Neutrophil (primary cell): Measurements from ENCODE around the gene XPOT.

Source experiments
- H3K27ac ChIP-seq: fragments of 200-600 bp; sonication (generic); 2 replicates; pipeline ENCODE4 v1.5.1; 2016; ENCODE audit warnings: mild to moderate bottlenecking, moderate library complexity
- H3K27me3 ChIP-seq: fragments of 200-600 bp; sonication (generic); 2 replicates; pipeline ENCODE4 v1.6.0; 2016; ENCODE audit warnings: mild to moderate bottlenecking
- H3K36me3 ChIP-seq: fragments of 200-600 bp; sonication (generic); 2 replicates; pipeline ENCODE4 v1.5.1; 2017
- H3K4me1 ChIP-seq, 2 experiments: fragments of 200-600 bp in 1 of 2; sonication (generic) in 1 of 2; 1 replicate in 1 of 2; 2 replicates in 1 of 2; pipeline versions ENCODE4 v1.5.1 to v1.6.1; 2013 to 2016; ENCODE audit warnings: low read depth in 1 of 2, low read length in 1 of 2, mild to moderate bottlenecking in 1 of 2, moderate library complexity in 1 of 2; ENCODE audit not compliant: control insufficient read depth in 1 of 2, insufficient read depth in 1 of 2
- H3K4me3 ChIP-seq, 2 experiments: fragments of 200-600 bp in 1 of 2; sonication (generic) in 1 of 2; 1 replicate in 1 of 2; 2 replicates in 1 of 2; pipeline ENCODE4 v1.5.1; 2013 to 2016; ENCODE audit warnings: low read depth in 1 of 2, low read length in 1 of 2, mild to moderate bottlenecking in 1 of 2, moderate library complexity in 1 of 2
- H3K9me3 ChIP-seq: fragments of 200-600 bp; sonication (generic); 2 replicates; pipeline ENCODE4 v1.5.1; 2016
- CTCF ChIP-seq: fragments of 200-600 bp; sonication (generic); IDR thresholded peaks from 2 replicates; pipeline ENCODE4 v1.5.1; 2016; ENCODE audit warnings: antibody characterized with exemption

XPOT gene

GRCh38 chr12:64411427-64411826, 7.2 kb downstream of the XPOT start:
- Histone ChIP-seq H3K9me3 (no peaks in the 10 kb centered on the region), H3K4me1 (no peaks in the 10 kb centered on the region), H3K27me3 (no peaks in the 10 kb centered on the region), H3K36me3 (peaks cover 48% of the 10 kb centered on the region), H3K27ac (no peak overlapping the region), H3K4me3 (no peak overlapping the region)
- TF ChIP-seq CTCF = no peak

GRCh38 chr12:64412459-64412858, 8.3 kb downstream of the XPOT start:
- no peaks in the 10 kb centered on the region for H3K9me3 ChIP-seq
- H3K36me3 ChIP-seq = peaks cover 58% of the 10 kb centered on the region
- TF ChIP-seq CTCF = no peak
- no peak overlapping the region for H3K27ac ChIP-seq
- H3K4me1 ChIP-seq = no peaks in the 10 kb centered on the region
- no peaks in the 10 kb centered on the region for H3K27me3 ChIP-seq
- no peak overlapping the region for H3K4me3 ChIP-seq

GRCh38 chr12:64413884-64414283, 9.7 kb downstream of the XPOT start:
- Histone ChIP-seq H3K27me3 (no peaks in the 10 kb centered on the region), H3K36me3 (peaks cover 71% of the 10 kb centered on the region)

GRCh38 chr12:64418209-64418608, 14.0 kb downstream of the XPOT start:
- H3K4me3 ChIP-seq = no peak overlapping the region
- H3K36me3 ChIP-seq = peaks cover 88% of the 10 kb centered on the region
- H3K9me3 ChIP-seq = no peaks in the 10 kb centered on the region
- no peaks in the 10 kb centered on the region for H3K4me1 ChIP-seq
- no peak overlapping the region for H3K27ac ChIP-seq
- no peak for TF ChIP-seq CTCF
- no peaks in the 10 kb centered on the region for H3K27me3 ChIP-seq

More at GRCh38 chr12:64413884-64414283, 9.7 kb downstream of the XPOT start:
- no peak overlapping the region for H3K4me3 ChIP-seq
- TF ChIP-seq CTCF = no peak
- no peaks in the 10 kb centered on the region for H3K9me3 ChIP-seq
- H3K4me1 ChIP-seq = no peaks in the 10 kb centered on the region
- H3K27ac ChIP-seq = no peak overlapping the region

GRCh38 chr12:64419696-64420095, 15.5 kb downstream of the XPOT start:
- Histone ChIP-seq H3K4me3 (no peak overlapping the region), H3K27me3 (no peaks in the 10 kb centered on the region), H3K4me1 (no peaks in the 10 kb centered on the region), H3K9me3 (no peaks in the 10 kb centered on the region), H3K27ac (no peak overlapping the region), H3K36me3 (peaks cover 90% of the 10 kb centered on the region)
- no peak for TF ChIP-seq CTCF

GRCh38 chr12:64427988-64428387, 23.8 kb downstream of the XPOT start:
- H3K27me3 ChIP-seq = no peaks in the 10 kb centered on the region
- no peaks in the 10 kb centered on the region for H3K9me3 ChIP-seq
- no peak overlapping the region for H3K27ac ChIP-seq
- no peaks in the 10 kb centered on the region for H3K4me1 ChIP-seq
- peaks cover 78% of the 10 kb centered on the region for H3K36me3 ChIP-seq
- no peak for TF ChIP-seq CTCF
- no peak overlapping the region for H3K4me3 ChIP-seq
